Measurements from ENCODE around the gene SLC6A11.

SLC6A11 gene

GRCh38 chr3:10882851-10883250 is 66.8 kb downstream of the SLC6A11 start:
- in situ Hi-C loops (cut with MboI; ENCODE audit: low sequenced_read_pairs): no loop called here

- in situ Hi-C loops (cut with MboI; ENCODE audit: low sequenced_read_pairs): no loop called here
Measured at GRCh38 chr3:10883478-10884234, 67.6 kb downstream of the SLC6A11 start.

- in situ Hi-C loops (cut with MboI; ENCODE audit: low sequenced_read_pairs): no loop called here
Measured at GRCh38 chr3:10887015-10887414, 71.0 kb downstream of the SLC6A11 start.

GRCh38 chr3:10888518-10889090 is 72.6 kb downstream of the SLC6A11 start:
- in situ Hi-C loops (cut with MboI; ENCODE audit: low sequenced_read_pairs): no loop called here

- in situ Hi-C loops (cut with MboI; ENCODE audit: low sequenced_read_pairs): no loop called here
Measured at GRCh38 chr3:10889206-10889960, 73.4 kb downstream of the SLC6A11 start.

- in situ Hi-C loops (cut with MboI; ENCODE audit: low sequenced_read_pairs): no loop called here
Measured at GRCh38 chr3:10890665-10891064, 74.6 kb downstream of the SLC6A11 start.

GRCh38 chr3:10892622-10893021 is 76.6 kb downstream of the SLC6A11 start:
- in situ Hi-C loops (cut with MboI; ENCODE audit: low sequenced_read_pairs): no loop called here

- in situ Hi-C loops (cut with MboI; ENCODE audit: low sequenced_read_pairs): no loop called here
Measured at GRCh38 chr3:10901296-10901945, 85.4 kb downstream of the SLC6A11 start.

- in situ Hi-C loops (cut with MboI; ENCODE audit: low sequenced_read_pairs): no loop called here
Measured at GRCh38 chr3:10907262-10907661, 91.2 kb downstream of the SLC6A11 start.

- in situ Hi-C loops (cut with MboI; ENCODE audit: low sequenced_read_pairs): no loop called here
Measured at GRCh38 chr3:10910367-10910766, 94.3 kb downstream of the SLC6A11 start.

- in situ Hi-C loops (cut with MboI; ENCODE audit: low sequenced_read_pairs): no loop called here
Measured at GRCh38 chr3:10911350-10912002, 95.4 kb downstream of the SLC6A11 start.

- in situ Hi-C loops (cut with MboI; ENCODE audit: low sequenced_read_pairs): no loop called here
Measured at GRCh38 chr3:10912786-10913185, 96.8 kb downstream of the SLC6A11 start.

- in situ Hi-C loops (cut with MboI; ENCODE audit: low sequenced_read_pairs): no loop called here
Measured at GRCh38 chr3:10915376-10915775, 99.3 kb downstream of the SLC6A11 start.

GRCh38 chr3:10917176-10917575 is 101.1 kb downstream of the SLC6A11 start:
- in situ Hi-C loops (cut with MboI; ENCODE audit: low sequenced_read_pairs): no loop called here

GRCh38 chr3:10918011-10918410 is 102.0 kb downstream of the SLC6A11 start:
- in situ Hi-C loops (cut with MboI; ENCODE audit: low sequenced_read_pairs): no loop called here

GRCh38 chr3:10919636-10920035 is 103.6 kb downstream of the SLC6A11 start:
- in situ Hi-C loops (cut with MboI; ENCODE audit: low sequenced_read_pairs): no loop called here

- in situ Hi-C loops (cut with MboI; ENCODE audit: low sequenced_read_pairs): no loop called here
Measured at GRCh38 chr3:10925436-10926255, 109.6 kb downstream of the SLC6A11 start.

- in situ Hi-C loops (cut with MboI; ENCODE audit: low sequenced_read_pairs): no loop called here
Measured at GRCh38 chr3:10926256-10926810, 110.3 kb downstream of the SLC6A11 start.

GRCh38 chr3:10926811-10927521 is 110.9 kb downstream of the SLC6A11 start:
- in situ Hi-C loops (cut with MboI; ENCODE audit: low sequenced_read_pairs): no loop called here
